K562 (cell line): ENCODE measurements around the gene FAM131C. TPM values are rescaled to one million over a fixed set of nuclear protein-coding genes. Genes with fewer than 3 reads are reported as not detected.

Experiments
- ATAC-seq: fragments of 200-7000 bp; cut with Tn5 transposase; 3 replicates; pipeline ENCODE4 v1.9.1; 2020; ENCODE audit warnings: moderate library complexity
- BruUV-seq: library from RNA; stranded (reverse); fragments of 400-500 nt; replicated peaks from 2 replicates; lab custom pipeline; 2021; lab: Mats Ljungman, UMichigan
- CTCF ChIA-PET: fragments of 300-600 bp; formaldehyde crosslinking; extraction: SDS; loops from one replicate; lab custom pipeline; 2021; ENCODE audit warnings: low intra/inter-chr PET ratio; lab: Yijun Ruan, JAX
- POLR2A ChIA-PET: fragments of 300-600, 350-650 bp; sonication (Branson Sonifier 250); formaldehyde crosslinking; extraction: SDS; loops from one replicate; lab custom pipeline; 2021; ENCODE audit warnings: antibody characterized with exemption, inconsistent platforms; lab: Yijun Ruan, JAX
- DNase-seq, 4 experiments: peaks; one replicate each; pipeline versions ENCODE4 v3.0.0 to v3.0.0-alpha.2; 2011 to 2018; ENCODE audit warnings: low spot score in 3 of 4, mixed read lengths in 3 of 4; ENCODE audit errors: extremely low read depth in 1 of 4
- FAIRE-seq: peaks from 2 replicates; lab custom pipeline; 2011; peaks lifted over from hg19 to GRCh38; lab: Jason Lieb, UNC
- H2AFZ ChIP-seq: 2 replicates; pipeline ENCODE4 v1.6.0; 2011; ENCODE audit warnings: low read depth, low read length, control low read depth, inconsistent platforms
- H3K27ac ChIP-seq: fragments of 200-600 bp; 3 replicates; pipeline ENCODE4 v1.8.0; 2011; ENCODE audit warnings: low read depth, mild to moderate bottlenecking, control low read depth, inconsistent platforms, low read length, moderate library complexity, mixed read lengths; ENCODE audit errors: extremely low read depth
- H3K27me3 ChIP-seq, 2 experiments: fragments of 300-600 bp in 1 of 2; 2 replicates in 1 of 2; 3 replicates in 1 of 2; pipeline versions ENCODE4 v1.6.0 to v1.8.0; 2011; ENCODE audit warnings: inconsistent platforms in 2 of 2, low read length in 2 of 2, mild to moderate bottlenecking in 1 of 2, mixed read lengths in 1 of 2, moderate library complexity in 1 of 2; ENCODE audit not compliant: control insufficient read depth in 2 of 2, insufficient read depth in 2 of 2
- H3K36me3 ChIP-seq: fragments of 300-600 bp; 3 replicates; pipeline ENCODE4 v1.8.0; 2011; ENCODE audit warnings: mild to moderate bottlenecking, low read length, inconsistent platforms; ENCODE audit not compliant: control insufficient read depth, insufficient read depth
- H3K4me1 ChIP-seq, 2 experiments: fragments of 200-600 bp in 1 of 2; replicated peaks in 1 of 2; 2 replicates in 1 of 2; 3 replicates in 1 of 2; pipeline versions ENCODE4 v1.5.1 to v1.8.0; 2011; ENCODE audit warnings: inconsistent platforms in 2 of 2, low read length in 2 of 2, mild to moderate bottlenecking in 1 of 2, mixed read lengths in 1 of 2, moderate library complexity in 1 of 2; ENCODE audit not compliant: control insufficient read depth in 2 of 2, insufficient read depth in 2 of 2
- H3K4me2 ChIP-seq: 2 replicates; pipeline ENCODE4 v1.6.1; 2011; ENCODE audit warnings: low read length, control low read depth, inconsistent platforms, mixed read lengths; ENCODE audit not compliant: insufficient read depth
- H3K4me3 ChIP-seq: fragments of 200-600 bp; sonication (generic), shearing (Covaris generic); 2 replicates; pipeline ENCODE4 v1.5.1; 2016; ENCODE audit warnings: control low read depth, inconsistent platforms
- H3K79me2 ChIP-seq: fragments of 200-600 bp; 3 replicates; pipeline ENCODE4 v1.8.0; 2011; ENCODE audit warnings: low read length, inconsistent platforms; ENCODE audit not compliant: control insufficient read depth, insufficient read depth
- H3K9ac ChIP-seq, 2 experiments: 2 replicates each; pipeline versions ENCODE4 v1.6.0 to v1.6.1; 2011; ENCODE audit warnings: low read depth in 2 of 2, low read length in 2 of 2, control low read depth in 1 of 2, inconsistent platforms in 1 of 2, mild to moderate bottlenecking in 1 of 2, mixed read lengths in 1 of 2; ENCODE audit not compliant: insufficient read depth in 1 of 2
- H3K9me1 ChIP-seq: one replicate; pipeline ENCODE4 v1.6.0; 2011; ENCODE audit warnings: inconsistent platforms, mild to moderate bottlenecking, low read length, moderate library complexity; ENCODE audit not compliant: control insufficient read depth, insufficient read depth
- H3K9me3 ChIP-seq: replicated peaks from 2 replicates; pipeline ENCODE4 v1.5.1; 2011; ENCODE audit warnings: low read depth, low read length, inconsistent platforms; ENCODE audit not compliant: control insufficient read depth, insufficient read depth
- H4K20me1 ChIP-seq: replicated peaks from 2 replicates; pipeline ENCODE4 v1.6.1; 2011; ENCODE audit warnings: low read length, inconsistent platforms, mixed read lengths; ENCODE audit not compliant: control insufficient read depth, insufficient read depth
- AFF1 ChIP-seq, 2 experiments: fragments of 450-650 bp; IDR thresholded peaks; 2 replicates each; pipeline ENCODE4 v1.6.1; 2018; ENCODE audit warnings: mild to moderate bottlenecking in 2 of 2, low read depth in 1 of 2; ENCODE audit not compliant: partially characterized antibody in 2 of 2
- FOXM1 ChIP-seq, 2 experiments: fragments of 450-650 bp in 1 of 2; sonication (generic) in 1 of 2; formaldehyde crosslinking in 1 of 2; IDR thresholded peaks; 2 replicates each; pipeline versions ENCODE4 v1.6.1 to v1.9.0; 2017 to 2022; ENCODE audit warnings: low read depth in 2 of 2, mild to moderate bottlenecking in 2 of 2, missing genetic modification reagents in 1 of 2, moderate library complexity in 1 of 2
- ZBTB17 ChIP-seq: fragments of 450-650 bp; formaldehyde crosslinking; IDR thresholded peaks from 2 replicates; pipeline ENCODE4 v1.4.0; 2020; ENCODE audit warnings: mild to moderate bottlenecking
- ZBTB9 ChIP-seq: fragments of 450-650 bp; formaldehyde crosslinking; IDR thresholded peaks from 2 replicates; pipeline ENCODE4 v1.4.0; 2020; ENCODE audit warnings: mild to moderate bottlenecking, moderate library complexity
- whole genome bisulfite sequencing: fragments of 100-300 bp; shearing (Covaris generic); methylation state at CpG from one replicate; pipeline ENCODE4 v1.1.6; 2016; ENCODE audit warnings: low coverage, mixed read lengths; ENCODE audit not compliant: insufficient coverage; ENCODE audit errors: missing lambda C conversion rate; 5-methylcytosine and 5-hydroxymethylcytosine counted together
- in situ Hi-C: fragments of 300-500 bp; cut with MboI; formaldehyde crosslinking; loops from 4 replicates; pipeline ENCODE4 v1.15.0; 2018; ENCODE audit warnings: inconsistent platforms, mixed read lengths
- intact Hi-C: fragments of 100-400 bp; cut with micrococcal nuclease; formaldehyde crosslinking; loops from 2 replicates; pipeline ENCODE4 v1.14.2; 2022
- polyA plus RNA-seq, 8 experiments: library from polyadenylated mRNA; depleted of rRNA in 4 of 8; stranded (reverse) in 5 of 8; unstranded in 3 of 8; fragments of >200 nt; fragmentation: Nextera tagmentation in 2 of 8; fragmentation: Illumina TruSeq in 1 of 8; extraction: Ambion mirVana in 2 of 8; extraction: Trizol in 1 of 8; gene quantifications; 2 replicates each; pipeline versions ENCODE4 v1.2.1 to v1.2.3, GENCODE V29; 2011 to 2014; ENCODE audit warnings: inconsistent platforms in 1 of 8, missing spikeins in 1 of 8
- total RNA-seq, 7 experiments: library from RNA; depleted of rRNA in 6 of 7; stranded (reverse); fragments of >200 nt in 6 of 7; fragmentation: Illumina TruSeq in 2 of 7; extraction: Trizol in 2 of 7; gene quantifications; 2 replicates each; pipeline versions ENCODE4 v1.2.1 to v1.2.3, GENCODE V29; 2011 to 2021; ENCODE audit warnings: low replicate concordance in 1 of 7

FAM131C gene
- total and polyA plus RNA-seq, 9 of the 15 experiments (the other 6 are each of a cell fraction or from before 2014, with no cell fraction given), result 0.10 to 0.29 (median 0.16) TPM; not detected in 6

- TF ChIP-seq AFF1 (IDR thresholded peaks at IDR 0.05; ENCODE audit: low read depth in 1 of 2, partially characterized antibody in 2 of 2) (no peak), ZBTB17 (no peak), ZBTB9 (CRISPR knock-in tag) (no peak)
Observed at GRCh38 chr1:16119926-16120325, 46.5 kb upstream of the FAM131C start (continued).

GRCh38 chr1:16119504-16119903 lies 46.1 kb upstream of the FAM131C start:
- Histone ChIP-seq H4K20me1 (no peaks in the 10 kb centered on the region), H3K9me3 (no peaks in the 10 kb centered on the region), H3K9me1 (no peaks in the 10 kb centered on the region), H3K4me2 (no peak overlapping the region), H2AFZ (no peak overlapping the region), H3K4me1 (peaks cover 6 to 37% of the 10 kb centered on the region in 2 experiments; a peak in 4 of 5 replicates), H3K79me2 (no peaks in the 10 kb centered on the region), H3K4me3 (no peak overlapping the region), H3K36me3 (no peaks in the 10 kb centered on the region), H3K27ac (no peak overlapping the region), H3K27me3 (no peaks in the 10 kb centered on the region), H3K9ac (no peak overlapping the region)
- no peak for TF ChIP-seq FOXM1 (IDR thresholded peaks at IDR 0.05; ENCODE audit: low read depth)
- no peak for TF ChIP-seq FOXM1 (CRISPR knock-in tag; IDR thresholded peaks at IDR 0.05; ENCODE audit: low read depth)
- POLR2A ChIA-PET, result interaction anchor here (0.6 to 1.2 kb wide), 5 partner anchors 12 to 218 kb away, joined by 3 to 5 read pairs (median 3); no protein-coding TSS in a partner anchor
- ATAC-seq, result no peak
- no TSS peak for BruUV-seq
- no peak for FAIRE-seq
- CTCF ChIA-PET, result no interaction called here
- in situ Hi-C loops (no loop called here), intact Hi-C loops (no loop called here)
- DNase-seq, result no peak
- WGBS, result 34% methylated on average over 6 of the region's 6 CpGs
